Transverse colon (tissue), 3 donors: Measurements from ENCODE around the gene CCDC137.

ENCODE experiments used
- EP300 ChIP-seq: sonication (generic); formaldehyde crosslinking; IDR thresholded peaks from one replicate; pipeline ENCODE4 v1.6.1; 2017; ENCODE audit warnings: antibody characterized with exemption, low read depth
- POLR2A ChIP-seq: fragments of 450-650 bp; IDR thresholded peaks from one replicate; pipeline ENCODE4 v1.6.1; 2016; ENCODE audit warnings: antibody characterized with exemption, mild to moderate bottlenecking, moderate library complexity
- TF ChIP-seq, protein P1 (sequence below), 5 experiments: fragments of 200-600 bp in 3 of 5; fragments of 450-650 bp in 2 of 5; sonication (generic) in 3 of 5; IDR thresholded peaks; 1 replicate in 2 of 5; 2 replicates in 3 of 5; pipeline ENCODE4 v1.5.1; 2016 to 2017; ENCODE audit warnings: antibody characterized with exemption in 5 of 5, inconsistent platforms in 3 of 5, mild to moderate bottlenecking in 2 of 5, moderate library complexity in 1 of 5

DNA sequence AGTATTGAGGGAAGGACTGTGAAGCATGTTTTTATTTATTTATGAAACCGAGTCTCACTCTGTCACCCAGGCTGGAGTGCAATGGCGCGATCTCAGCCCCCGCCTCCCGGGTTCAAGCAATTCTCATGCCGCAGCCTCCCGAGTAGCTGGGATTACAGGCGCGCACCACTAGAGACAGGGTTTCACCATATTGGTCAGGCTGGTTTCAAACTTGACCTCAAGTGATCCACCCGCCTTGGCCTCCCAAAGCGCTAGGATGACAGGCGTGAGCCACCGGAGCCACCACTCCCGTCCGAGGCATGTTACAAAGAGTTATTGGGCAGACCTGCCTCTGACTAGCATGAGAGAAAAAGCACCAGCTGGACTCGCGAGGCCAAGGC is 39.7 kb downstream of the CCDC137 start:
- TF ChIP-seq EP300 (no peak), POLR2A (no peak)
- TF ChIP-seq, protein P1, sequence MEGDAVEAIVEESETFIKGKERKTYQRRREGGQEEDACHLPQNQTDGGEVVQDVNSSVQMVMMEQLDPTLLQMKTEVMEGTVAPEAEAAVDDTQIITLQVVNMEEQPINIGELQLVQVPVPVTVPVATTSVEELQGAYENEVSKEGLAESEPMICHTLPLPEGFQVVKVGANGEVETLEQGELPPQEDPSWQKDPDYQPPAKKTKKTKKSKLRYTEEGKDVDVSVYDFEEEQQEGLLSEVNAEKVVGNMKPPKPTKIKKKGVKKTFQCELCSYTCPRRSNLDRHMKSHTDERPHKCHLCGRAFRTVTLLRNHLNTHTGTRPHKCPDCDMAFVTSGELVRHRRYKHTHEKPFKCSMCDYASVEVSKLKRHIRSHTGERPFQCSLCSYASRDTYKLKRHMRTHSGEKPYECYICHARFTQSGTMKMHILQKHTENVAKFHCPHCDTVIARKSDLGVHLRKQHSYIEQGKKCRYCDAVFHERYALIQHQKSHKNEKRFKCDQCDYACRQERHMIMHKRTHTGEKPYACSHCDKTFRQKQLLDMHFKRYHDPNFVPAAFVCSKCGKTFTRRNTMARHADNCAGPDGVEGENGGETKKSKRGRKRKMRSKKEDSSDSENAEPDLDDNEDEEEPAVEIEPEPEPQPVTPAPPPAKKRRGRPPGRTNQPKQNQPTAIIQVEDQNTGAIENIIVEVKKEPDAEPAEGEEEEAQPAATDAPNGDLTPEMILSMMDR (IDR thresholded peaks at IDR 0.05), result no peak
